TTC549 (cell line): ENCODE data around the gene LGR6.
"Not testable (repeated sequence)": the region's sequence is repeated elsewhere in the genome, so short reads cannot be mapped to it uniquely, and the experiment has no call there.

Experiments used
- FAIRE-seq: peaks from 2 replicates; lab custom pipeline; 2012; peaks lifted over from hg19 to GRCh38; lab: Jason Lieb, UNC

The LGR6 gene

DNA sequence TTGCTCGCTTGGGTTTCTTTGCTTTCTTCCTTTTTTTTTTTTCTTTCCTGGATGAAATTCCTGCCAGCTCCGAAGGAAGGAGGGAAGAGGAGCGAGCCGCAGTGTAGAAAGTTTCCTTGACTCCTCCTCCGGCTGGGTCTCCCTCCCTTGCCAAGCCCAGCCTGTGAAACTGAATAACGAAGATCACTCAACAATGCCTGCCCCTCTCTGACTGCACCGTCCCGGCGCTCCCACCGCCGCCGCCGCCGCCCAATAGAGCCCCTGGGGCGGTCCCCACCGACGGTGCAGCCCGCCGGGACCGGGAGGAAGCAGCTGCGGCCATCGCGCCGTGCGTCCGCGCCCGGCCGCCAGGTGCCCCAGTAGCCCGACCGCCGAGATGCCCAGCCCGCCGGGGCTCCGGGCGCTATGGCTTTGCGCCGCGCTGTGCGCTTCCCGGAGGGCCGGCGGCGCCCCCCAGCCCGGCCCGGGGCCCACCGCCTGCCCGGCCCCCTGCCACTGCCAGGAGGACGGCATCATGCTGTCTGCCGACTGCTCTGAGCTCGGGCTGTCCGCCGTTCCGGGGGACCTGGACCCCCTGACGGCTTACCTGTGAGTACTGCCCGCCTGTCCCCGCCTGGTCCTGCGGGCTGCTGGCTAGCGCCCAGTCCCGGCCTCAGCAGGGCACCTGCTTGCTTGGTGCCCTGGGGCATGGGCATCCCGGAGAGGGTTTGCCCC lies at the start of gene LGR6:
TSS of gene LGR6 (plus strand) at position 186 of the 714 bp plus-strand sequence. CDS start at position 377, 191 bp downstream.
- FAIRE-seq, result no peak

- FAIRE-seq, result no peak
These were observed 49.1 kb upstream of the LGR6 start, which contains the start of gene ARL8A for GRCh38 chr1:202144402-202145067. ARL8A (minus strand) TSS chr1:202144737; CDS start chr1:202144572, 165 bp downstream.

DNA sequence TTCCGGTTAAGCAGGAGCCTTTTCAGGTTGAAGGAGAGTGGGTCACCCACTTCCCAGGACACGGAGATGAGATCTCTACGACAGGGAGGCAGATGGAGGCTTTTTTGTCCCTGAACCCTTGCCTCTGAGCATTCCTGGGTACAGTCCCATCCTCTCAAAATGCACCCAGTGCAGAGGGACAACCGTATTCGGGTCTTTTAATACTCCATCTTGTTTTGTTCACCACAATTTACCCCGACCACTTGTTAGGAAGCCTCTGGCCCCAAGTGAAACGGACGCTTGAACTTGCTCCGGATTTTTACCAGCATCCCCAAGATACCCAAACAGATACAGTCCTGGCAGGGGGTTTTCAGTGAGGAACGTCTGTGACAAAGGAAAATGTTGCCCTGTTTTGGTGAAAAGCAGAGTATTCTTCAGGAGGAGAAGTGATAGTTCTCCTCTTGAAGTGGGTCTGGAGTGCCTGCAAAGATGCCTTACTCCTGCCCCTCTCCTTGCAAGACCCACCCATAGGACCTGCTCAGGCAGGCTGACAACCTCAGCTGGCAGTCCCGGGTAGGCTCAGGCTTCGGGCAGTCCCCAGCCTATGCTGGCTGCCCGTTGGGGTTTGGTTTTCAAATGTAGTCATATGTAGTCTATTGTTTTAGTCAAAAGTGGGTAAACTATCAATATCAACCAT lies 48.4 kb upstream of the LGR6 start:
- FAIRE-seq, result no peak

- FAIRE-seq, result not testable (repeated sequence)
These were observed 47.9 kb upstream of the LGR6 start for GRCh38 chr1:202145744-202146140.

- FAIRE-seq, result no peak
These were observed 47.3 kb upstream of the LGR6 start for GRCh38 chr1:202146279-202146678.

DNA sequence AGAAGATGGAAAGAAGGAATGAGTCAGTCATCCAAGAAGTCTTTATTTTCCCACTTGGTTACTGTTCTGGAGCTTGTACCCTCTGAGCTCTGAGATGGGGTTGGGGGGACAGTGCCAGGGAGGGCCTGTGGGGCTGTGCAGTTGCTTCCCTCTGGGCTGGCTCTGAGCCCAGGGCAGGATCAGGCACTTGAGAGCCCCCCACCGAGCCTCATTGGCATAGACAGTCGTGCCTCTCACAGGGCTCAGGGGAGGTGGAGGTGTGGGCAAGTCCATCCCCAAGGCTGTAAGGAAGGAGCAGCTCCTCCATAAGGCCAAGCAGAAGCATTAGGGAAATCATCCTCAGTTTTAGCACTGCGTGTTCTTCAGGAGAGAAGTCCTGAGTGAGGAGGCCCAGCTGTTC lies 46.6 kb upstream of the LGR6 start:
- no peak for FAIRE-seq

- no peak for FAIRE-seq
These were observed 45.2 kb upstream of the LGR6 start for GRCh38 chr1:202148391-202148790.

DNA sequence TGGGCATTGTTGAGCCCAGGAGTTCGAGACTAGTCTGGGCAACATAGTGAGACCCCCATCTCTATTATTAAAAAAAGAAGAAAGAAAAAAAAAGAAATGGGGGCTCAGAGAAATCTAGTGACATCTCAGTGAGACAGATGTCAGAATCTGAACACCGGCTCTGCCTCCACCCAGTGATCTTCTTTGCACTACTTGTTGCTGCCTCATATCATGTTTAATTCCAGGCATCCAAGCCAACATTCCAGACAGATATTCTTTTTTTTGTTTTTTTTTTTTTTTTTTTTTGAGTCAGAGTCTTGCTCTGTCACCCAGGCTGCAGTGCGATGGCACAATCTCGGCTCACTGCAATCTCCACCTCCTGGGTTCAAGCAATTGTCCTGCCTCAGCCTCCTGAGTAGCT lies 44.0 kb upstream of the LGR6 start:
- no peak for FAIRE-seq

GRCh38 chr1:202150187-202150586 lies 43.4 kb upstream of the LGR6 start:
- no peak for FAIRE-seq

DNA sequence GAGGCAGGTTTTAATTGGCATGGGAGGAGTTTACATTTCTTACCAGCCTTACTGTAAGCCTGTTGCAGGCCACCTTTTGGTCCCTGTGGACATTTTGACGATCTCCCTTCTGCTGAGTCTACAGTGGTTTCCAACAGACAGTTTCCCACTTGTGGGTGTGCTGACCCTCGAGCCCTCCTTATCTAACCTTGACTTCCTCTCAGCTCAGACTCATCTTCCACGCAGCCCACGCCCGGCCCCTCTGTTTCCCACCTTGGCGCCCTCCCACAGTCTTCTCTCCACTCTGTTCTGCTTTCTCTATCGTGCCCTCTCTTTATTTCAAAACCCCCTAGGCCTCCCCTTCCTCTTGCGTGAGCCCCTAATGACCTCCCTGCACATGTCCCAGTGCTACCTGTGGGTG lies 43.0 kb upstream of the LGR6 start:
- FAIRE-seq, result no peak

DNA sequence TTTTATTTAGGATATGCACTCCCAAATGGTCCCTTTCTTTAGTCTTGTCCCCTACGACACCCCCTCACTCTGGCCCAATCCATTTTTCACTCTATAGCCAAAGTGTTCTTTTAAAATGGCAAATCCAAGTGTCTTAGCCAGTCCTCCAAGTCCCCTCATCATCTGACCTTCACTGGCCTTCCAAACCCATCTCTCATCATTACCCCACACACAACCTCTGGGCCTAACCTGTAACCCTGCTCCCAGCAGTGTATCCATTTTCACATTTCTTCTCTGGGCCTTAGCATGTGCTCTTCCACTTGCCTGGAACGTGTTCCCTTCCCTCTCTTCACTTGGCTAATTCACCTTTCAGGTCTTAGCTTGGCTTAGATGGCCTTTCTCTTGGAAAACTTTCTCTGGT lies 42.6 kb upstream of the LGR6 start:
- no peak for FAIRE-seq

DNA sequence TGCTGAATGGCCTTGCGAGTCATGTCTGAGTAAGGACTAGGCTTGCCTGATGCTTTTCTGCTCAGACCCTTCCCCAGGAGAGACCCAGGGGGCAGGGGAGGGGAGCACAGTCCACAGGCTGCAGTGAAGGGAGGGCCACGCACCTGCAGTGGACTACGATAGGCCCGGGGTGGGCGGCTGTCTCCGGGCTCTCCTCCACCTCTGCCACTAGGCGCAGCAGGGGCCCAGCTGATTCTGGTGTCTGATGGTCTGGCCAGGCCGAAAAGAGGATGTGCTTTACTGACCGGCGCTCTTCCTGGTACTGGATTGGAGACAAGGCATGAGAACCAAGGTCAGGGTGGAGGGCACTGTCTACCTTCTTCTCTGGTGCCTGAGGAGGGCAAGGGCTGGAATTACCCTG lies 41.2 kb upstream of the LGR6 start:
- no peak for FAIRE-seq

- no peak for FAIRE-seq
These were observed 40.3 kb upstream of the LGR6 start for GRCh38 chr1:202153284-202153683.

DNA sequence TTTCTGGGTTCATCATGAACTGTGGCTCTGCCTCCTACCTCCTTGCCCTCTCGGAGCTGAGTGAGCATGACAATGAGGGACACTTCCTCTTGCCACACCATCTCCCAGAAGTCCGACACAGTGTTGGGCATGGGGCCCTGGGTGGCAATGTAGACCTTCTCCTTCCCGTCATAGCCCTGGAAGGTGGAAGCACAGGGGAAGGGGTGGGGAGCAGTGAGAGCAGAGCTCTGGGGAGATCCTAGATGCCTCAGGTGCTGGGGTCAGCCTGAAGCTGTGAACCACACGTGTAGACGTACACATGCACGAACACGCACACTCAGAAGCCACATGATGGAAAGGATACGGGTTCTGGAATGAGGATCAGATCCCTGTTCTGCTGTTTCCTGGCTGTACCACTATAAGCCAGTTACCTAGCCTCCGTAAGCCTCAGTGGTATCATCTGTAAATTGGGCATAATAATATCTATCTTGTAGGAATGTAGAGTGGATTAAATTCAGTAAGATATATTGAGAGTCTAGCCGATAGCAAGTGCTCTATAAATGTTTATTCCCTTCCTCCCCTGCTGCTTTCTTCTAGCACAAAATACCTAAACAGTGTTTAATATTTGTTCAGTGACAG lies 39.3 kb upstream of the LGR6 start:
- FAIRE-seq, result no peak

DNA sequence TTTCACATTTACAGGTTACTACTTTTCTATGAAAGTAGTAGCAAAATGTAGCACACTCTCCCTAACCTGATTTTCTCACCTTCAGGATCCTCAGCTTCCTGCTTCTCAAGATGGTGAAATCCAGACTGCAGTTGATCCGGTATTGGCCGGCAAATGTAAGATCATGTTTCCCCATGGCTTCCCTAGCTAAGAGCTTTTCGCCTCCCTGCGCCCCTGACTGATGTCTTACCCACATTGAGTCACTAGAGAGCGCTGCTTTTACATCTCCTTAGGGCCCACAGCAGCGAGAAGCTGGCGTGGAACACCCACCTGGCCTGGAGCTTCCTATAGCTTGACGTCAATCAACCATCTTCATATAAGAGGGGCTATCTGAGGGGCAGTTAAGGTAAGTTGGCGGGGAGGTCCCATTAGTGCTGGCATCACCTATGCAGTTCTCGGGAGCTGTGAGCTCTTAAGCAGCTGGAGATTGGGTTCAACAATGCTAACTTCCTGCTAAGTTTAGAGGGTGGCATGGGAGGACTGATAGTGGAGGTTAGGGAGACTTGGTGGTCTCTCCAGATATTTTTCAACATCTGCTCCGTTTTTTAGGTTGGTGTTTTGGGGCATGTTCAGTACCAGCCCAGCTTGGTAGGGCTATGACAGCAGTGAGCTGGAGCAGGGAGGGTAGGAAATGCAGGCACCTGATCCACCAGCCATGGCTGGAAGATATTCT lies 38.7 kb upstream of the LGR6 start:
- peak; percentile 62 for FAIRE-seq

DNA sequence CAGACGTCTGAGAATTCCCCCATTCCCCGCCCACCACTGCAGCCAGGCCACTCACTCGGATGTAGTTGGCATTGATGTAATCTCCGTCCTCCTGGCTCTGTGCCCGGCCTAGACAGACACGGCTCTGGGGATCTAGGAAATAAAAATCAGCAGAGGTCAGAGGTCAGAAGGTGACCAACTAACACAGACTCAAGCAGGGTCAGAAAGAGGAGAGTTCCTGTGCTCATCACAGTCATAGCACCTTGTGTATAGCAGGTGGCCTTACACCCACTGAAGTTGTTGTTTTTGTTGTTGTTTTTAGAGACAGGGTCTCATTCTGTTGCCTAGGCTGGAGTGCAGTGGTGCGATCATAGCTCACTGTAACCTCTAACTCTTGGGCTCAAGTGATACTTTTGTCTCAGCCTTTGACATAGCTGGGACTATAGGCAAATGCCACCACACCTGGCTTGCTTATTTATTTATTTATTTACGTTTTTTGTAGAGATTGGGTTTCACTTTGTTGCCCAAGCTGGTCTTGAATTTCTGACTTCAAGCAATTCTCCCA lies 38.0 kb upstream of the LGR6 start:
- no peak for FAIRE-seq

DNA sequence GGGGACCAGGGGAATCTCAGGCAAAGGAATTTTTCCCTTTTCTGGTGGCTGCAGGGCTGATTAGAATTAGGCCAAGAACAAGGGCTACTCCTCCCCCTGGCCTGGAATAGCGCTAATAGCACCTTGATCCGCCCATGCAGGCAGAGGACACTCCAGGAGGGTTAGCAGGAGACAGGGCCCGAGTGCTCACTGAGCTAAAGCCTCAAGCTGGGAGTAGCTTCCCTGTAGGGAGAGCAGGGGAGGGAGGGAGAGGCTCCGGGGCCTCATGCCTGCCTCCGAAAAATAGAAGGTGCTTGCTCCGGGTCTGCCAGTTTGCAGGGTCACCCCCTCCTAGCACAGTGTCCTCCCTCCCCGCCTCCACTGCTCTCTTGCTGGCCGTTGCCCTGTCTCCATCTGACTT lies 37.0 kb upstream of the LGR6 start:
- FAIRE-seq, result no peak

GRCh38 chr1:202157945-202158344 lies 35.7 kb upstream of the LGR6 start:
- no peak for FAIRE-seq

DNA sequence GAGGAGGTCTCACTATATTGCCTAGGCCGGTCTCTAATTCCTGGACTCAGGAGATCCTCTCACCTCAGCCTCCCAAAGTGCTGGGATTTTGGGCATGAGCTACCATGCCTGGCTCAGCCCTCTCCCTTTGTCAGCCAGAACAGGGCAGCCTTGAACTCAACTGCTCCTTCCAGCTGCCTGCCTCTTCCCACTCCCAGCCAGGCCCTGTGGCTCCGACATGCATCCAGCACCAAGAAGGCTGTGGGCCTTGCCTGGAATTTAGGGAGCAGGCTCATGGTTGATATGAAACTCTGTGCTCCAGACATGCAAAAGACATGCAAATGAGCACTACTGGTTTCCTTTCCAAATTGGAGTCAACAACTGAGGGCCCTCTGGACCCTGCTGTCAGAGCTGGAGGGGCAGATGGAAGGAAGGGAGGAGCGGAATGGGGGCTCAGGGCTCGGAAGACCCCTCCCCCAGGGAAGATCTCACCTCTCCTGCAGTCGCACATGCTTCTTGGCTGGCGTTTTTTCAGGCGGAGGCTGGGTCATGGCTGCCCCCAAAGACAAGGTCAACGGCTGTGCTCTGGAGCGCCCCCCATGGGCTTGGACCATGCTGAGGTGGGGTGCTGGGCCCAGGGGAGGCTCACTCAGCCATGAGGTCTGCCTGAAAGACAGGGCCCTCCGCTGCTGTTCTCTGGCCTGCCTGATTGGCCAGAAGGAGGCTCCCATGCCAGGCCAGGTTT lies 34.6 kb upstream of the LGR6 start:
- FAIRE-seq, result no peak

DNA sequence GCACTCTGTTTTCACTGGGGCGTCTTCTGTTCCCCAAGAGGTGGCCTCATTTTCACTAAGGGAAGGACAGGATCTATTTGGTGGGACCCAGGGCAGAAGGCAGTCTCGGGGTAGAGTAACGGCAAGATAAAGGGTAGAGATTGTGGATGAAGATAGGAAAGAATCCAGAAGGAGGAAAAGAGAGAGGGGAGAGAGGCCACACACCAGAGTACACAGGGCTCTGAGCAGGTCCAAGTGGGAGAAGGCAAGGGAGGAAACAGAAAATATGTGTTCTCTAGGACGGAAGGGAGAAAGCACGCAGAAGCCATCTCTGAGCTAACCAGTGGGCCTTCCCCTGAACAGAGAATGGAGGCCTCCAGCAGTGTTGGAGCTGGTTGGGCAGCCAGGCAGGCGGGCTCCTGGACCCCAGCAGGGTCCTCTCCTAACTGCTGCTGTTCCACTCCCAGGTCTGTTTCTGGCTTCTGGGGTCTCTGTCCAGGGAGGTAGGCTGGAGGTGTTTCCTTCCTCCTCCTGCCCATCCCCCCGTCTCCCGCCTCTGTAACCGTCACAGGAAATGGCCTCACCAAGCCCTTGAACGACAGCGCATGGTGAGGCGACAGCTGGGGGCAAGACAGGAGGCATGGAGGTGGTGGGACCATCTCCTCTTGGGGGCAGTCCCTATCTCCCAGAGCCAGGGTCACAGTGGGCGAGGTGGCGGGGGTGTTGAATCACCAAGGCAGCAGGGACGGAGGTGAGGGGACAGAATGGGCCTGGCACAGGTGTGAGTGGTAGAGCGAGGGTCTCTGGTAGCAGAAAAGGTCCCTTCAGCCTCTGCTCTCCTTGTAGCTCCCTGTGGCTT lies 33.8 kb upstream of the LGR6 start:
- no peak for FAIRE-seq
